Naive thymus-derived CD8-positive, alpha-beta T cell (primary cell): ENCODE data around the gene NGF. TPM values are rescaled to one million over a fixed set of nuclear protein-coding genes. Genes with fewer than 3 reads are reported as not detected.

Source experiments
- ATAC-seq, 2 donors: fragments of 150-1000 bp; cut with Tn5 transposase in 1 of 2; sonication (Bioruptor Pico), chemical (Tn5 transposase) in 1 of 2; 1 replicate in 1 of 2; 2 replicates in 1 of 2; pipeline ENCODE4 v1.10.0; 2021; ENCODE audit warnings: mild to moderate bottlenecking in 2 of 2, moderate library complexity in 2 of 2
- POLR2A ChIA-PET: fragments of 350-600 bp; sonication (Branson Sonifier 250); formaldehyde crosslinking; loops from one replicate; lab custom pipeline; 2021; ENCODE audit warnings: antibody characterized with exemption; lab: Charles Lee
- DNase-seq, 10 donors: peaks; one replicate each; pipeline versions ENCODE4 v3.0.0 to v3.0.0-alpha.2; 2020 to 2022
- H3K27ac Mint-ChIP-seq, 10 donors: one replicate each; pipeline ENCODE4 v1.8.0; 2020 to 2022; ENCODE audit warnings: mild to moderate bottlenecking in 10 of 10, mixed read lengths in 10 of 10, moderate library complexity in 4 of 10, inconsistent platforms in 1 of 10
- H3K27me3 Mint-ChIP-seq, 5 donors: one replicate each; pipeline ENCODE4 v1.8.0; 2021 to 2022; ENCODE audit warnings: mixed read lengths in 5 of 5
- H3K36me3 Mint-ChIP-seq, 3 donors: one replicate each; pipeline ENCODE4 v1.8.0; 2020 to 2022; ENCODE audit warnings: mixed read lengths in 3 of 3, mild to moderate bottlenecking in 2 of 3, inconsistent platforms in 1 of 3
- H3K4me1 Mint-ChIP-seq, 4 donors: one replicate each; pipeline ENCODE4 v1.8.0; 2021 to 2022; ENCODE audit warnings: mixed read lengths in 4 of 4
- H3K4me3 Mint-ChIP-seq, 10 donors: one replicate each; pipeline ENCODE4 v1.8.0; 2020 to 2022; ENCODE audit warnings: mild to moderate bottlenecking in 10 of 10, mixed read lengths in 10 of 10, moderate library complexity in 6 of 10, inconsistent platforms in 1 of 10
- H3K9me3 Mint-ChIP-seq, 9 donors: one replicate each; pipeline ENCODE4 v1.8.0; 2020 to 2022; ENCODE audit warnings: mixed read lengths in 9 of 9, mild to moderate bottlenecking in 3 of 9, inconsistent platforms in 1 of 9, moderate library complexity in 1 of 9
- polyA plus RNA-seq, 3 donors: library from polyadenylated mRNA; unstranded; fragments of 300-500 nt; fragmentation: Illumina TruSeq; gene quantifications; one replicate each; pipeline ENCODE4 v1.2.3, GENCODE V29; 2021
- total RNA-seq, 8 experiments: library from RNA in 2 of 8; stranded (reverse) in 2 of 8; gene quantifications; one replicate each; pipeline ENCODE4 v1.2.3 and lab custom pipeline; 2021 to 2026

NGF gene
- total and polyA plus RNA-seq, 5 experiments from 2014 or later: not detected

DNA sequence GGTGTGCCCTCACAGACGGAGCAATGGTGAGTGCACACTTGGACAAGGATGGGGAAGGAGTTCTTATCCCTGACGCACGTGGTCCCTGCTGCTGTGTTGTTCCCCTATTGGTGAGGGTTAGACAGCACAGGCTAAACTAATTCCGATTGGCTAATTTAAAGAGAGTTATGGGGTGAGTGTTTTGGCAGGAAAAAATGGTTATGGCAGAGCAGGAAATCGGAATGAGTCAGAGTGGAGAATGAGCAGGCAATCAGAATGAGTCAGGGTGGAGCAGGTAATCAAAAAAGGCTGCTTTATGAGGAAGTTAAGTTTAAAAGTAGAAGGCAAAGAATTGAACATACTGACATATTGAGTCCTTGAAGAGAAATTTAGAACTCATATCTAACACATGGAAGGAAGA is 100.5 kb downstream of the NGF start:
- Mint-ChIP-seq H3K4me3 (no peak overlapping the region), H3K27ac (no peak overlapping the region), H3K36me3 (no peaks in the 10 kb centered on the region), H3K4me1 (no peaks in the 10 kb centered on the region), H3K9me3 (no peaks in the 10 kb centered on the region), H3K27me3 (peaks cover 8 to 33% (median 18%) of the 10 kb centered on the region in 5 donors)
- POLR2A ChIA-PET: no interaction called here
- ATAC-seq (no peak), DNase-seq (no peak)

DNA sequence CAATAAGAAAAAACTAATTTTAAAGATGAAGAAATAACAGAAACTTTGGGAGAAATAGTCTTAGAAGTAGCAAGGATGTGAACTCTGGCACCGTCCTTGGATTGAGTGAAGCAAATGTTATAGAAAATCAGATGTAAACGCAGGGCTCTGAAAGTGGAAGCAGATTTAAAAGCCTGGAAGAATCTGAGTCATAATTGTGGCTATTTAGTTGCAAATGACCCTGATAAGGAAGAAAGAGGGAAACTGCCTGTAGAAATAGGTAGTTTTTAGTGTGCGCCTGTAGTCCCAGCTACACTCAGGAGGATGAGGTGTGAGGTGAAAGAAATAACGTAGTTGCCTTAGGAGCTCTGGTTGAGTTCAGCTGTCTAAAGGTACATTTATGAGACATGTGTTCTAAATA is 101.0 kb downstream of the NGF start:
- Mint-ChIP-seq H3K27me3 (peaks cover 7 to 28% (median 18%) of the 10 kb centered on the region in 5 donors), H3K4me1 (no peaks in the 10 kb centered on the region), H3K4me3 (no peak overlapping the region), H3K9me3 (no peaks in the 10 kb centered on the region), H3K27ac (no peak overlapping the region), H3K36me3 (no peaks in the 10 kb centered on the region)
- POLR2A ChIA-PET: no interaction called here
- no peak for ATAC-seq
- DNase-seq: no peak

Other genes with a start within 250 kb of the NGF start
- gene TSPAN2, start 248.7 kb downstream of the NGF start, total RNA-seq: under 1 TPM; 0.68 to 0.77 TPM
- 10 to 100 TPM in 1 of 3 donors, 1 to 10 TPM in 1, under 1 TPM in 1; 0.92 to 16.3 (median 3.2) TPM for gene TSPAN2, start 248.7 kb downstream of the NGF start, polyA plus RNA-seq